Caco-2 (cell line): ENCODE measurements around the gene ZNF268. TPM values are rescaled to one million over a fixed set of nuclear protein-coding genes. Genes with fewer than 3 reads are reported as not detected.

Experiments used
- total RNA-seq: library from RNA; stranded (reverse); gene quantifications from 2 replicates; pipeline ENCODE4 v1.2.3, GENCODE V29; 2022

ZNF268 gene
- total RNA-seq, 1 experiment from 2014 or later, result 32.0 TPM

Other genes with a start within 250 kb of the ZNF268 start
- gene ZNF605, start 225.2 kb upstream of the ZNF268 start, total RNA-seq, result 7.1 and 7.5 TPM in 2 replicates
- 15.0 and 17.8 TPM in 2 replicates for gene ZNF26, start 195.1 kb upstream of the ZNF268 start, total RNA-seq
- 21.8 and 24.9 TPM in 2 replicates for gene ZNF84, start 144.0 kb upstream of the ZNF268 start, total RNA-seq
- gene ZNF140, start 100.6 kb upstream of the ZNF268 start, total RNA-seq, result 12.1 and 12.5 TPM in 2 replicates
- gene ZNF891, start 51.2 kb upstream of the ZNF268 start, total RNA-seq, result 2.0 and 2.3 TPM in 2 replicates
- 6.9 and 7.6 TPM in 2 replicates for gene ZNF10, start 50.9 kb upstream of the ZNF268 start, total RNA-seq
- not detected in 2 replicates for gene ANHX, start 54.4 kb downstream of the ZNF268 start, total RNA-seq